ENCODE results near the gene LAMP5.

LAMP5 gene

DNA sequence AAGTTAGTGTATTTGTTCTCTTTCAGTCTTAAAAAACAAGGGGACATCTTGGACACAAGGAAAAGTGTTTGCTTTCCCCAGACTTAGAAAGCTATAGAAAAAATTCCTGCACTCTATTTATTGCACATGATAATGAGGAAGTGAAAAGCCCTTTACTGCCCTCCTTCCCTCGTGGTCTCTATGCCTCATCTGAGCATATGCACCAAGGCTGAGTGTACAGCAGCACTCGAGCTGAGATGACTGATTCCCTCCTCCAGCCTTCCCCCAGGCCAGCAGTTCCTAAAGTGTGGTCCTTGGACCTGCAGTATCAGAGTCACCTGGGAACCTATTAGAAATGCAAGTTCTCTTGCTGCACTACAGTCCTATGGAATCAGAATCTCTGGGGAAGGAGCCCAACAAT lies 14.3 kb upstream of the LAMP5 start:
- DNase-seq (ENCODE audit: low read depth, low spot score): no peak

DNA sequence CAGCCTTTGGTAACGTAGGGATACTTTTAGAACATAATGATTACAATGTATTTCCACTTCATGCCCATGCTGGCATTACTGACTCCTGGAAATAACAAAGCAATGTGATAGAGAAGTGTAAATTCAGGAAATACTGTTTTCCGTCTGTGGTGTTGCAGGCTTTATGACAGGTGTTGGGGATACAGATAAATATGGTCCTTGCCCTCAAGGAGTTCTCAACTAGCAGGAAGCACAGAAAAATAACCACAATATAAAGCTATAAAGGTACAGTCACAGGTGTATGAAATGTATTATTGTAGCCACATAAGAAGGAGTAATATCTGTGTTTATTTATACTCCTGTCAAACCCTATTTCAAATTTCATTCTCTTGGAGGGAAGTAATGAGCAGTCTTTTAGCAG lies 12.9 kb upstream of the LAMP5 start:
- no peak for DNase-seq (ENCODE audit: low read depth, low spot score)

DNA sequence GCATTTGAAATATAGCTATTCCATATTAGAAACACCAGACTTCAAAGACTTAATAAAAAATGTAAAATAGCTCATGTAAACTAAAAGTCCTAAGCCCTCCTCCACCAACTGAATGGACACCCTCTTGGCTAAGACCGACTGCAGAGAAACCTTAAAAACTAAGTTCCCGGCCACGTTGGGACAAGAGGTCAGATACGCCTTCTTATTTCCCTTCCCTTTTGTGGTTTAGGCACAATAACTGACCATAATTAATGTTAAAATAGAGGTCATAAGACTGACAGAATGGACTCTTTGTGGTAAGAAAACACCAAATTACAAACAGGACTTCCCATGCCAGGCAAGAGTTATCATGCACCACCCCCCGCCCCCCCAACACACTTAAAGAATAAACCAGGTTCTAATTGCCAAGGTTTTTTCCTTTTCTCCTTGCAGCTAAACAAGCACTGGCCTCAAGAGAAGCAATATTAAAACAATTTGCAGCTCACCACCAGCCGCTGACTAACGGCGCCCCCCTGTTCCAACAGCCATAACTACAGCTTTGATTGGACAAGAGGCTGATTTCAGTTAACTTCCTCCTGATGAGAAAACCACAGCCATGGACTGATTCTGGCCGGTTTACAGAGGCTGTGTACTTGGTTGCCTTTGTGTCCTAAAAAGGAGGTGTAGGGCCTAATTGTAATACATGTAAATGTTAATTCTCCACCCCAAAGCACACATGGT lies 10.7 kb upstream of the LAMP5 start:
- DNase-seq (ENCODE audit: low read depth, low spot score): peak; percentile 80

DNA sequence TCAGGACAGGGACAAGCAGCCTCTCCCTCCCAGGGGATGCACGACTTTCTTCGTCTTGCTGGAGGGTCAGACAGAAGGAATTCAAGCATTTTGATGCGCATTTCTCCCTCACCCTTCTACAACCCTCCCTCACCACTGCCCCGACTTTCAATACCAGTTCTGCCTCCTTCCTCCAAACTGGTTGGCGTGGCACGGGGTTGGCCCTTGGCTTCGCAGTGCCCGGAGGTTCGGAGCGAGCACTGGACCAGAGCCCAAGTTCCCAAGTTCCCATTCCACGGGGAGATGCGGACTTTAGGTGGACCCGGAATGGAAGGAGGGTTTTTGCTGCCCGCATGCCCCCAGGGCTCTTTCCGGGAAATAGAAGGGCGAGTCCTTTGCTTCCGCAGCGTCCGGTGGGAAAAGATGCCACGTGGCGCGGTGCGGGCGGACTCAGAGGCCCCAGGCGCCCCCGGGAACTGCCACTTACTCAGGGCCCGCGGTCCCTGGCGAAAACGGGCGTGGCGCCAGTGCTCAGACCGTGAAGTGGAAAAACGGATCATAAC lies 8.0 kb upstream of the LAMP5 start:
- no peak for DNase-seq (ENCODE audit: low read depth, low spot score)

DNA sequence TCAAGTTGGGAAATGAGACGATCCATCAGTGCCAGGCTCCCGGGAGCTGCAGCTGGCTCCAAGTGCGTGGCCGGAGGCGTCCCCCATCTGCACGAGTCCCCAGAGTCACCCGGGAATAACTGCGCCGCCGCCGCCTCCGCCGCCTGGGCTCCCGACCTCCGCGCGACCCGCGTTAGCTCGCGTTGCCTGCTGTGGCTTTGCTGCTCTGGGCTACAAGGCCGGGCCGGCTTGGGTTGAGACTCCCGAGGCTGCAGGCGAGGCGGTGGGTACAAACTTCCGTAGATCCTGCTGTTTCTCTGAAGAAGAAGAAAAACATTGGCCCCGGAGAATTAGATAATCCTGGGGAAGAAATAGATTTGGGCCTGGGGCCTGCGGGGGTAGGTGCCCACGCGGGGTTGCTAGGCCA lies 7.4 kb upstream of the LAMP5 start:
- DNase-seq (ENCODE audit: low read depth, low spot score): peak; percentile 10

DNA sequence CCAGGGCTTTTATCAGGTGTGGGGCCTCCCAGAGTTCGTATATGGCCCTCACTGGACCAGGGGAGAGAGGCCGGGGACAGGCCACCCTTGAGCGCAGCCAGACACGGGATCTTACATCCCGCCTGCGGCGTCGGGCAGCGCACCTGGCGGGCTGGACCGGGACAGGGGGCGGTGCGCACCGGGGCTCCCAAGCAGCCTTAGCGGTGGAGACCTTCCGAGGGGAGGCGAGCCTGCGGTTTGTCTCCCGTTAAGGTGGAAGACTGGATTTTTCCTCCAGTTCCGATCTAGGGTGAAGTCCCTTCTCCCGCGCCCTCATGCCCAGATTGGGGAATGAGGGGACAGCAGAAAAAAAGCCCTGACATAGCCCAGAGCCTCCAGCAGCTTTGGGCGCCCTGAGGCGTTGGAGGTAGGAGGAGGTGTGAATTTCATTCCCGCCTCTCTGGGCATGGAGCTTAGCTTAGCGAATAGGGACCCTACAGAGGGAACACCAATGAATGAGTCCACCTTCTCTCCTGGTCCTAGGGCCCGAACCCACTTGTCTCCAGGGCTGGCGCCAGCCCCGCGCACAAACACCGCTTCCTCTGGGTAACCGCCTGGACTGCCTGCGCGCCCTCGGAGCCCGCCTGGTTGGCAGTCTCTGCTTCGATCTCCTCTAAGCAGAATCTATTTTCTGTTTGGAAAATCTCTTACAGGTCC lies 6.7 kb upstream of the LAMP5 start:
- no peak for DNase-seq (ENCODE audit: low read depth, low spot score)

DNA sequence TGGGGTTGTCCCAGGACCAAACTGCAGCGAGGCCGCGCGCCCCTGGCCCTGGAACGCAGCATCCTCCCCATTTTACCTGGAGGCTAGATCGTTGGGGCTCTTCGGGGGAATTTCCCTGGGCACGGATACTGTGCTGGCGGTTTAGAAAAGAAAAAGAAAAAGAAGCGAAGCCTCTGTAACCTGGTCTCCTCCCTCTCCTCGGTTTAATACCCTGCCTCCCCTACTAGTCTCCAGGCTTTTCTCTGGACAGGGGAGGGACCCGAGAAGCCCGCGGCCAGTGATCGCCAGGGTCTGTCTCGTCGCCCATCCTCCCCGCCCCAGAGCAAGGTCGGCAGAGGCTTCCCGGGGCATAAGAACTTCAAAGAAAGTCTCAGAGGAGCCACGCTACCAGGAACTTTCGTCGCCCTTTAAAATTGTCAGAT lies 6.1 kb upstream of the LAMP5 start:
- no peak for DNase-seq (ENCODE audit: low read depth, low spot score)

DNA sequence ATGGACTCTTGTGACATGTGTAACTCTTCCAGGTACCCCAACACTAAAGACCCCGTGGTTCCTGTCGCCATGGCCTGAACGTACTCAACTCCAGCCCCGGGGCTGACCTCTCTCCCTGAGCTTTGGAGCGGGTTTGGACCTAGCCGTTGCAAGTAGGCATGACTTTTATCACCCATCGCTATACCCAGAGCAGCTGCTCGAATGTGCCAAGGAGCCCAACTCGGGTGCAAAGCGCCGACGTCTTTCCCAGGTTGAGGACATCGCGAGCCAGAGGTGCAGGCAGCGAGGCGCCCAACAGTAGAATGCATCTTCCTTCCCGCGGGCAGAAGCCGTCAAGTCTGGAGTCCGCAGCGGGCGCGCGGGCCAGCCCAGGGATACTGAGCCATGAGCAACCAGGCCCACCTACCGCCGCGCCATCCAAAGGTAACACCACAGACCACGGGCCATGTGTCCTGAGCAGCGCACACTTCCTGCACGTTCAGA lies 5.7 kb upstream of the LAMP5 start:
- no peak for DNase-seq (ENCODE audit: low read depth, low spot score)

DNA sequence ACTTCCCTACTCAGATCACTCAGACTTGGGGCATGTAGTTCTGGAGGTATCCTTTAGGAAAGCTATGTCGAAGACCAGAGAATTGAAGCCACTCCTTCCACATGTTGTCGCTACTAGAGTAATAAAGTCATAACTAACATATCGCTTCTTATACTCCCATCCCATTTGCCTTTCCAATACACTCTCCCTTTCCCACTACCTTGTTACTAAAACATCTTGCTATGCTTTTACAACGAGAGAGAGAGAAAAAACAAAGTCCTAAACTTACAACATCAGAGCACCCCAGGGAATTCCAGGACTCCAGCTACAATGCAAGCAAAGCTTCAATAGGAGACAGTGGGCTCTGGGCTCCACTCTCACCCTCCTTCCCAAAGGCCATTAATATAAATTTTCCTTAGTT lies 5.1 kb upstream of the LAMP5 start:
- DNase-seq (ENCODE audit: low read depth, low spot score): no peak

DNA sequence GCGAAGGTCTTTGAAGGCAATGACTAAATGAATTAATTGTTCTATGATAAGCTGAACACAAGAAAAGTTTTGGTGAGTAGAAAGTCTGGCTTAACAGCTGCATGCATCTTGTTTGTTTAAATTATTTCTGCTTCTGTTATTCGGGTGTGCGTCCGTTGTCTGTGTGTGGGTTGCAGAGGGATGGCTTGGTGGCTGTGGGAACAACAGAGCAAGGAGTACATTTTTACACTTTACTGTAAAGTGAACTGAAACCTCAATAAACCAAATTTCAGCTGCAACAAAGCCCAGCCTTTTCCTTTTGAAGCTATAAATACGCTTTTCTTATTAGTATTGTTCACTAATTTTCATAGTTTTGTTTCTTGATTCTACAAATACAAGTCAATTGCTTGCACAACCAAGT lies 3.5 kb upstream of the LAMP5 start:
- no peak for DNase-seq (ENCODE audit: low read depth, low spot score)

DNA sequence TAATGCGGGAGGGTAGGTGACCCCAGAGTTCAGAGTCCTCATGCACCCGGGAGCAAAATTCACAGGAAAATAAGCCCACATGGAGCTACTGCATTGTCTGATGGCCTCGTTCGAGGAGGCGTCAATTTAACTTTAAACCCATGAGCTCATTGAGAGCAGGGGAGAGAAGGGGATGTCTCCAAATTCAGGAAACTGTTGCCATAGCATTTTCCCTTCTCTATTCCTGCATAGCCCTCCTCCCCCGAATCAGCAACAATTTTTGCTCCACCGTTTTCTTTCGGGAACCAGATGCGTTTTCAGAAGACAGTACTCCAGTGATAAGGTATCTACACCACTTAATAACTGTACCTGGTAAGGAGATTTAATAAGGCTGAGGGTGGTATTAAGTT lies 324 bp upstream of the LAMP5 start:
- DNase-seq (ENCODE audit: low read depth, low spot score): no peak

DNA sequence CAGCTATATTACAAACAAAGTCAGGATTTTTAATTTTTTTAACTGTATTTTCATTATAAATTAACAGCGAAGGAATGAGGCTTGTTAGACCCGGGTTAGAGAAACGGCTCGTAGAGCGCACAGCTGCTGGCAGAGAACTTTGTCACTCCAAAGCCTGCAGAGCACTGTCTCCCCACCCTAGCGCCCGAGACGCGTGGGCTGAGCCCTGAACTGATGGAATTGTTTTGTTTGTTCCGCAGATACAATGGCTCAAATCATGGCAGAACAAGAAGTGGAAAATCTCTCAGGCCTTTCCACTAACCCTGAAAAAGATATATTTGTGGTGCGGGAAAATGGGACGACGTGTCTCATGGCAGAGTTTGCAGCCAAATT lies 810 bp downstream of the LAMP5 start:
- DNase-seq (ENCODE audit: low read depth, low spot score): no peak

DNA sequence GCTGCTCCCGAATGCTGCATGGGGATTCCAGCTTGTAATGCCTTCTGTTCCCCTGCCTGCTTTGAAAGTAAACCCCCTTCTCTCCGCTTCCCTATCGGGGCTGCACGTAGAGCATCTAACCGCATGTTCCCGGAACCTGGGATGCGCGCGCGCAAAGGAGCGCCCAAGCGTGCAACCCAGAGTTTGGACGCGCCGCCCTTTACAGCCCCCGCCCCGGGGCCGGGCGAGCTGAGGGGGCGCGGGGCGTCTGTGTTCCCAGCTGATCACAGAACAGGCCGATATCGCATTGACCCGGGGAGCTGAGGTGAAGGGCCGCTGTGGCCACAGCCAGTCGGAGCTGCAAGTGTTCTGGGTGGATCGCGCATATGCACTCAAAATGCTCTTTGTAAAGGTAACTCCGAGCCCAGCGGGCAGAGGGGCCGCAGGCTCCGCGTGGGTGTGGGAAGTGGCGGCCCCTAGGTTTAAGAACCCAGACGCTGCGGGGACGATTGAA lies 1.4 kb downstream of the LAMP5 start:
- DNase-seq (ENCODE audit: low read depth, low spot score): peak; percentile 34

DNA sequence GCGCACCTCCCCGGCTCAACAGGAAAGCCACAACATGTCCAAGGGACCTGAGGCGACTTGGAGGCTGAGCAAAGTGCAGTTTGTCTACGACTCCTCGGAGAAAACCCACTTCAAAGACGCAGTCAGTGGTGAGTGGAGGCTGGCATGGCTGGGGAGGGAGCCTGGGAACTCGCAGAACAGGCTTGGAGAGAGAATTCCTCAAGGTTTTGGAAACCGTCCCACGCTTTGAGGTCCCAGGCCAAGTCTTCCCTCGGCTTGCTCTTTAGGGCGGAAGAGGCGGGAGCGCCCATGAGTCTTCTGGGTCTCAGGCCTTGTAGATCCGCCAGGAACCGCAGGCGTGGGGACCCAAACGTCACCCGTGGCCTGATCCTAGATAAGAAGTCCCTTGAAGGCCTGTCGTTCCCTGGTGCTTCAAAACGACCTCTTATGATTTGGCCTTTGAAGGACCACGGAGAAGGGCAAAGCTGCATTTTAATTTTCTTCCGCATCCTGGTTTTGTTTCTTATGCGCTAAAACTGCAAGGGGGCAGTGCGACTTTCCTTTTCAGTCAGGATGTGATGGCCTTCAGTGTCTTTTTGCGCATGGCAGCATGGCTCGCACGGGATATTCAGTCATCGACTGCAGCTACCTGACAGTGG lies 2.0 kb downstream of the LAMP5 start:
- peak; percentile 78 for DNase-seq (ENCODE audit: low read depth, low spot score)

DNA sequence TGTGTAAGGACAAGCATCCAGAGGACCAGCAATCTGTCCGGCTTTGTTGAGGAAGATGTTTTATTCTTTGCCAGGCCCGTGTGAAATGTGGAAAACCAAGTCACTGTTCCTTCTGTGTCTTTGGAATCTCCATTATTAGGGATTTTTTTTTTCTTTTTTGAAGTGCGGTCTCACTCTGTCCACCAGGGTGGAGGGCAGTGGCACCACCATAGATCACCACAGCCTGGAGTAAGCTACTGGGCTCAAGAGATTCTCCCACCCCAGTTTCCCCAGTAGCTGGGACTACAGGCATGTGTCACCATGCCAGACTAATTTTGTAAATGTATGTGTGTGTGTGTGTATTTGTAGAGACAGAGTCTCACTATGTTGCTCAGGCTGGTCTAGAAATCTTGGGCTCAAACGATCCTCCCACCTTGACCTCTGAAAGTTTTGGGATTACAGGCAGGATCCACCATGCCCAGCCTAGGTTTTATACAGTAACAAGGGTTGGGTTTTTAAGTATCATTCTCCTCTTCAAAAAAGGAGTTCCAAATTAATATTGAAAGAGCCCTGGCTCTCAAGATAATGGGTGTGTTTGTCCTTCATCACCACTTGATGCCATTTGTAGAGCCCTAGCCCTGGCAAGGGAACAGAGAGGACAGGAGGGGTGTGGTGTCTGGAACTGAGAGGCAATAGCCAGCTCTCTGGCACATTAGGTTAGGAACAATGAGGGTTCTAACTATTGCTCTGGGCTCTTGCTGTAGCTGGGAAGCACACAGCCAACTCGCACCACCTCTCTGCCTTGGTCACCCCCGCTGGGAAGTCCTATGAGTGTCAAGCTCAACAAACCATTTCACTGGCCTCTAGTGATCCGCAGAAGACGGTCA lies 3.1 kb downstream of the LAMP5 start:
- DNase-seq (ENCODE audit: low read depth, low spot score): no peak

DNA sequence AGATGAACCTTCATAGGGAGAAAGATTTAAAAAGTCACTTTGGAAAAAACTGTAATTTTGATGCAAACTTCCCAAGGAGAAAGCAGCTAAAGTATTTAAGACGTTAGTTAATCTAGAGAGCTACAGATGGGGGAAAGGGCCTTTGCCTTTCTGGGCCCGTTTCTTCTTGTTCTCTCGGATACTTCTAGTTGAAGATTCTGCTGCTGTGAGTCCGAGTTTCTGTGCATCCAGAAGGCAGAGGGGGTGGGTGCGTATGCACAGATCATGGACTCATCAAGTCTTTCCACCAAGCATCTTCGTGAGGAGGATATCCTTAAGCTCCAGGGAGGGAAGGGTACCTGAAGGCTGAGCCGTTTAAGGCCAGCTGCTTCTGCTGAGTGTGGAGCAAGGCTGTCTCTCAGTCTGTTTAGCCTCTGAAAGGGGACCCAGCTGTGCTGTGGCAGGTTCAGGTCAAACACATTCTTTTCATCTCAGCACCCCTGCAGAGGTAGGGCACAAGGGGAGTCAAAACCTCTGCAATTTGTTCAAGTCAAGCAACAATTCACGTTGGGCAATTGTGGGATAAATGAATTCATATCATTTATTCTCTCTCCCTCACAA lies 4.3 kb downstream of the LAMP5 start:
- DNase-seq (ENCODE audit: low read depth, low spot score): no peak

DNA sequence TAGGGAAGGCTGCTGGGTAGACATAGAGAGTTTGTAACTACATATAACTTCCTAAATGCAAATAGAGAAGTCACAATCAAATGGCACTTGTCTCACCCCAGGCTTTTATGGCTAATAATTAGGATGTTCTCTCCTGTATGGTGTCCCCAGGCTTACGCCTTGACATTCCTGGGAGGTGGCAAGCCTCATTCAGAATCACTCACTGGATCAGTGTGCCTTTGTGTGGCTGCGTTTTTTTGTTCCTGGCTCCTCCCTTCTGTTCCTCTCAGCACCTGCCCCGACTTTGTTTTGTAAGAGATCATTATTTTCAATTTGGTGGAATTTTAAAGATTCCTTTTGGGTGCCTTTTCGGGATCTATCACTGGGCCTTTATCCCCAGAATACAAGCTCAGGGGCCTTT lies 5.7 kb downstream of the LAMP5 start:
- no peak for DNase-seq (ENCODE audit: low read depth, low spot score)

DNA sequence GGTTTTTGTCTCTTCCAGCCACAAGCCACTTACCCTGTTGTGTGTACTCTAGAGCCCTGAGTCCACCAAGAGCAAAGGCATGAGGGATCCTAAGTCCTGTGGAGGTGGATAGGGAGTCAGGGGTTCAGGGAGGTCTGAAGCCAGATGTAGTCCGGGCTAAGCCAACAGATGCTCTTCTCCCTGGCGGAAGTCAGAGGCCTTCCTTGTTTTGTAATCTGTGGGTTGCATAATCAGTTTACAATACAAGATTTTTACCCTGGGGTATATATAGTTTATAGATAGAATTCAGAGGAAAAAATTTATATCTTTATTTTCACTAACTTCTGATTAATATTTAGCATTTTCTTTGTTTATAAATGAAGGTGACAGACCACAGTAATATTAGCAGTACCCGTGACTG lies 9.2 kb downstream of the LAMP5 start:
- no peak for DNase-seq (ENCODE audit: low read depth, low spot score)

DNA sequence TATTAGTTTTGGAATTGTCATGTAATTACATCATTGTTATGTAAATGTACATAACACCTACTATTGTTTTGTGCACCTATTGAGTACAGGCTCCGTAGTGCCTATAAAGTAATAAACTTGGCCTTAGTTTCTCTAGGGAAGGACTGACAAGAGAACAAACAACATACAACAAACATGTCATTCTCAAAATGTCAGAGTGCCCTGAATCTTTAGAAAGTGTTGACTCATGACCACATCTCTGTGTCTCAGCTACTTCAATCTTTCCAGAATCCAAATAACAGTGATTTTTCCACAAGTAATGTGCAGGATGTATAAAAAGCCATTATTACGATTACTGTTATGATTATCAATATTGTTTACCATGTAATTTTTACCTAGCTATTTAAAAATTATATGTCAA lies 17.2 kb downstream of the LAMP5 start:
- DNase-seq (ENCODE audit: low read depth, low spot score): peak; percentile 20

DNA sequence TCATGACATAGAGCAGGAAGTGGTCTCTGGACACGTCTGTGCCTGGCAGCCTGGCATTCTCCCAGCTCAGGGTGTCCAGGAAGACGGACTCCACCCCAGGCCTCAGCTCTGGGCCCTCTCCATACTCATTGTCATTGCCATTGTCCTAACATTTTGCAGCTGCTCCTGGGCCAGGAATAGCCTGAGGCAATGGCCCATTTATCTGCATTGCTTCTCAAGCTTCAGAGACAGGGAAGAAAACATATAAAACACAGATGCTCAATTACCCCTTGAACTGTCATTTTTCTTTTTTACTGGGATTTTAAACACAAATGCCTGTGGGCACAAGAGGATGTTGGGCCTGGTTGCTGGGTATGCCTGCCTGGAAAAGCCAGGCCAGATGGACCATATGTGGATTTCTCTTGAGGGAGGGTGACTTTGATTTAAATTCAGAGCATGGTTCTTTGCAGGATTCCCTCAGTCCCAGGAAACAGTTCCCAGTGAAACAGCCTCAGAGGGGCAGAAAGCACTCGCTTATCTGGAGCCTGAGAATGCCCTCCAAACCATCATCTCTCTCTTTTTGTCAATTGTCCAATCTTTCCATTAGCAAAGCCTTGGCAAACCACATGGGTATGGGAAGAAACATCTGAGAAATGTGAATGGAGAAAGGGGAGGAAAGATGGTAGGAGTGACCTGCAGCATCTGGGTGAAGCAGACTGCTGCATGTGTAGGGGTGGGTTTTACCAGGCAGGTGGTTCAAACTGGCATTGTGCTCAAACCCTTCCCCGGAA lies 17.9 kb downstream of the LAMP5 start:
- no peak for DNase-seq (ENCODE audit: low read depth, low spot score)
